Stimulated activated memory B cell treated with anti-CD40 and anti-IgM and Interleukin-4, amounts not matched to agents 10 μg/mL and 1 μg/mL and 100 μg/mL, for 72 hours (primary cell): Measurements from ENCODE around the gene RAC3.

Source experiments
- ATAC-seq: fragments of 150-1000 bp; cut with Tn5 transposase; 2 replicates; pipeline ENCODE4 v1.10.0; 2021
- H3K27ac Mint-ChIP-seq: one replicate; pipeline ENCODE4 v1.8.0; 2022; ENCODE audit warnings: mild to moderate bottlenecking, mixed read lengths
- H3K27me3 Mint-ChIP-seq: one replicate; pipeline ENCODE4 v1.8.0; 2022; ENCODE audit warnings: mixed read lengths
- H3K36me3 Mint-ChIP-seq: one replicate; pipeline ENCODE4 v1.8.0; 2022; ENCODE audit warnings: mixed read lengths
- H3K4me1 Mint-ChIP-seq: one replicate; pipeline ENCODE4 v1.8.0; 2022; ENCODE audit warnings: mixed read lengths
- H3K4me3 Mint-ChIP-seq: one replicate; pipeline ENCODE4 v1.8.0; 2022; ENCODE audit warnings: mild to moderate bottlenecking, moderate library complexity, mixed read lengths
- H3K9me3 Mint-ChIP-seq: one replicate; pipeline ENCODE4 v1.8.0; 2022; ENCODE audit warnings: mixed read lengths

Gene RAC3

DNA sequence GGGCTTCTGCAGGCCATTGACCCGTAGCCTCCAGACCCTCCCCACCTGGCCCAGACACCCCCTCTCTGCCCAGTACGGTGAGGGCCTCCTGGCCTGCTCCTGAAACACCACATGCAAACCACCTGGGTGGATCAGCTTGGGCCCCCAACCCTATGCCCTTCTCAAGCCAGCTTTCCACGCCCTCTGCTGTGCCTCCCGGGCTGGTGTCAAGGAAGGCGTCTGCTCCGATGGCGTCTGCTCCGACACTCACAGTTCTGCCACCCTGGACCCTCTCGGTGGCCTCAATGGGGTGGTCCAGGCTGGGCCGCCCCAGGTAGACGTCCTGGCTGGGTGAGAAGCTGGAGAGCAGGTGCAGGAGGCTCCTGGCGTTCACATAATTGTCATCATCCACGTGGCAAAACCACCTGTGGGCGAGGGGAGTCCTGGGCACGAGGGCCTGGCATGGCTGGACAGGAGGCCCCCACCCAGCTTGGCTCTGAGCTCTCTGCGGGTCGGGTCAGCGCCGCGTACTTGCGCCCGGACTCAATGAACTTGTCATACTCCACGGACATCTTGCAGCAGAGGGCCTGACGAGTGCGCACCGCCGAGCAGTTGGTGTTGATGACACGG is 18.8 kb downstream of the RAC3 start:
- H3K4me1 Mint-ChIP-seq: peaks cover 19% of the 10 kb centered on the region
- H3K9me3 Mint-ChIP-seq: no peaks in the 10 kb centered on the region
- H3K4me3 Mint-ChIP-seq: peak overlapping the region; percentile 82
- peaks cover 22% of the 10 kb centered on the region for H3K36me3 Mint-ChIP-seq
- ATAC-seq: no peak
- H3K27me3 Mint-ChIP-seq: no peaks in the 10 kb centered on the region
- H3K27ac Mint-ChIP-seq: peak overlapping the region; percentile 83

DNA sequence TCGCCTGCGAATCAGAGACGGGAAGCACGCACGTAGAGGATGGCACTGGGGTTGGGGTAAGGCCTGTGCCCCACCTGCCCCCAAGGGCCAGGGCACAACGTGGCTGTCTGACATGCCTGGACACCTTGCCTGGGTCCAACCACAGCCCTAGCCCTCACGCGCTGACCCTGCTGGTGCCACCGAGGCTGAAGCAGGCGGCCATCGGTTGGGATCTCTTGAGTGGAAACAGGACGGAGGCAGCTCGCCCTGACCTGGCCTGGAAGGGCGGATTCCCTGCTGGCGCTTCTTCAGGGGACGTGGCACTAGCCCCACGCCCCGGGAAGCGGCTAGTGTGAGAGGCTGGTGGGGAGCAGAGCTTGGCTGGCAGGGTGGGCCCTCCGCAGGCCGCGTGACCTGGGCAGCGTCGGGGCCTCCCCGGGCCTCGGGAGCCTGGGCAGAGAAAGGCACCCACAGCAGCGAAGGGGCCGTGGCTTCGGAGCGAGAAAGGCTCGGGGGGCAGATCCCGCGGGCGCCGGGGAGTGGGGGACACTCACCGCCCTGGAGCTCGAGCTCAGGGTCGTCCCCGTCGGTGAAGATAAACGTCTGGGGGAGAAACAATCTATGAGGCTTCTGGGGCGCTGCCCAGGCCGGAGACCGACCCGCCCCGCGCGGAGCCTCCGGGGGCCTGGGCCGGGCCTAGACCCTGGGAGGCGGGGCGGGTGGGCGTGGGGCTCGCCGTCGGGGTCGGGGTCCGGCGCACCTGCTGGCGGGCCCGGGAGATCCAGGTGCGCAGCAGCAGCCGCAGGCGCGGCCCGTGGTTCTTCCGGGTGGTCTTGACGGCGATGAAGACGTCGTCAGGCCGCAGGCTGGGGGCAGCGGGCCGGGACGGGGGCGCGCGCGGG is 19.5 kb downstream of the RAC3 start:
- Mint-ChIP-seq H3K27me3 (no peaks in the 10 kb centered on the region), H3K36me3 (peaks cover 23% of the 10 kb centered on the region), H3K27ac (peak overlapping the region; percentile 83), H3K4me3 (peak overlapping the region; percentile 82), H3K9me3 (no peaks in the 10 kb centered on the region), H3K4me1 (peaks cover 19% of the 10 kb centered on the region)
- no peak for ATAC-seq

DNA sequence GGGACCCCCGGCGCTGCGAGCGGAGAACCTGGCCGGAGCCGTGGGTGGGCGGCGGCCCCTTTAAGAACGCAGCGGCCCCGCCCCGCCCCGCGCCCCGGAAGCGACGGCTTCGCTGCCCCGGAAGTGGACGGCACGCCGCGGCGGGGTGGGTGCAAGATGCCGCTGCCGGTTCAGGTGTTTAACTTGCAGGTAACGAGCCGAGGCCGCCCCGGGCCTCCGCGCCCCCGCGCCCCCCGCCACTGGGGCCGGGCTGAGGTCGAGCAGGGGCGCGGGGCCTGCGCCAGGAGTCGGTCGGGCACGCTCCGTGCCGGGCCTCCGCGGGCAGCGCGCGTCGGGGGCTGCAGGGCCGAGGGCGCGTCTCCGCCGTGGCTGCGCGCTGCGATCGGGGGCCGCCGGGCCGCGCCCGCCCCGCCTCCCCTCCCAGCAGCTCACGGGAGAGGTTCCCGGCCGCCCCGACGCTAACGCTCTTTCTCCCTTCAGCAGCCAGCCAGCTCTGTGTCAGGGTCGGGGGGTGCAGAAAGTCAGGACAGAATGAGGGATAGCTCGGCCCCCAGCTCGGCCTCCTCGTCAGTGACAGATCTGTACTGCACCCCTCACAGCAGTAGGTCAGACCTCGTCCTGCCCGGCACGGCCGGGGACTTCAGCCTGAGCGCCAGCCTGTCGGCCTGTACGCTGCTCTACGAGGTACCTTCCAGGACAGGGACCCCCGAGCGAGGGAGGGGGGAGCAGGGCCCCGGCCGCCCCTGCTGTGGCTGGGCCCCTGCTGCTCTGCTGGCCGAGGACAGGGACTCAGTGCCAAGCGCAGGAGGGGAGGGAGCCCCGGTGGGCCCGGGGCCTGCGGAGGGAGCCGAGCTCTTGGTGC is 20.5 kb downstream of the RAC3 start, which contains the start of the genes GPS1 and RFNG:
GPS1 (plus strand) TSS at position 123 of the 862 bp plus-strand sequence; CDS start at position 157, 34 bp downstream.
RFNG (minus strand) TSS at position 36 of the 862 bp plus-strand sequence. CDS start 45 bp downstream, outside the sequence.
- Mint-ChIP-seq H3K9me3 (no peaks in the 10 kb centered on the region), H3K36me3 (peaks cover 25% of the 10 kb centered on the region), H3K27ac (peak within 1 kb of the TSS; percentile 83), H3K27me3 (no peaks in the 10 kb centered on the region), H3K4me1 (peaks cover 19% of the 10 kb centered on the region), H3K4me3 (peak within 1 kb of the TSS; percentile 85)
- peak; percentile 86 for ATAC-seq

DNA sequence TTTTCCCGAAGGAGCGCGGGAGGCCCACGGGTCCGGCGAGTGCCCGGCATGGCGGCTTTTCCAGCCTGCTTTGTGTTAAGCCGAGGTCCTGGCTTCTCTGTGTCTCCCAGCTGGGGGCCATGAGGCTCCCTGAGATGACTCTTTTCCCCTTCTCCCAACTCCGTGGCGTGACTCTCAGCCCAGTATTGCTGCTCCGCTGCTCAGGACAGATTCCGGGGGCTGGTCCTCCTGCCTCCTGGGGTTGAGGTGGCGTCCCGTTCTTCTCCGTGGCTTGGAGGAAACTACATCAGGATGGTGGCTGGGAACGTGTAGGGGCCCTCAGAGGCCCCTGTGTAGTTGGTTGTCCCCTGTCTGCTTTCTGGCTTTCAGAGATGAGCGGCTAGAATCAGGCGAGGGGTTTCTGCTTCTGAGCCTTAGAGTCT is 21.2 kb downstream of the RAC3 start:
- Mint-ChIP-seq H3K4me1 (peaks cover 19% of the 10 kb centered on the region), H3K36me3 (peaks cover 19% of the 10 kb centered on the region), H3K4me3 (peak overlapping the region; percentile 85), H3K9me3 (no peaks in the 10 kb centered on the region), H3K27ac (peak overlapping the region; percentile 49), H3K27me3 (no peaks in the 10 kb centered on the region)
- no peak for ATAC-seq

DNA sequence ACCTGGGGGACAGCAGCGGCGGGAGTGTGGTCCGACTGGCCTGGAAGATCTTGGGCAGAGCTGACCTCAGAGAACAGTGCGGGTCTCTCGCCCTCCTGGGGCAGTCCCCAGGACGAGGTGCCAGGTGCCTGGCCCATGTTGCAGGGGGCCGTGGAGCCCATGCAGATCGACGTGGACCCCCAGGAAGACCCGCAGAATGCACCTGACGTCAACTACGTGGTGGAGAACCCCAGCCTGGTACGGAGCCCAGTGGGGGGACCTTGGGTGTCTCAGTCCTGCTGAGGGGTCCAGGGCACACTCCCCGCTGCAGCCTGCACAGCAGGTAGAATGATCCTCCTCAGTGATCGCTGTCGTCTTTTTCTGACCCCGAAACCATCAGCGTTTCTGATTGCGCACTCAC is 21.7 kb downstream of the RAC3 start:
- Mint-ChIP-seq H3K27me3 (no peaks in the 10 kb centered on the region), H3K9me3 (no peaks in the 10 kb centered on the region), H3K4me3 (peak overlapping the region; percentile 85), H3K27ac (no peak overlapping the region), H3K4me1 (peaks cover 19% of the 10 kb centered on the region), H3K36me3 (peaks cover 21% of the 10 kb centered on the region)
- ATAC-seq: no peak

DNA sequence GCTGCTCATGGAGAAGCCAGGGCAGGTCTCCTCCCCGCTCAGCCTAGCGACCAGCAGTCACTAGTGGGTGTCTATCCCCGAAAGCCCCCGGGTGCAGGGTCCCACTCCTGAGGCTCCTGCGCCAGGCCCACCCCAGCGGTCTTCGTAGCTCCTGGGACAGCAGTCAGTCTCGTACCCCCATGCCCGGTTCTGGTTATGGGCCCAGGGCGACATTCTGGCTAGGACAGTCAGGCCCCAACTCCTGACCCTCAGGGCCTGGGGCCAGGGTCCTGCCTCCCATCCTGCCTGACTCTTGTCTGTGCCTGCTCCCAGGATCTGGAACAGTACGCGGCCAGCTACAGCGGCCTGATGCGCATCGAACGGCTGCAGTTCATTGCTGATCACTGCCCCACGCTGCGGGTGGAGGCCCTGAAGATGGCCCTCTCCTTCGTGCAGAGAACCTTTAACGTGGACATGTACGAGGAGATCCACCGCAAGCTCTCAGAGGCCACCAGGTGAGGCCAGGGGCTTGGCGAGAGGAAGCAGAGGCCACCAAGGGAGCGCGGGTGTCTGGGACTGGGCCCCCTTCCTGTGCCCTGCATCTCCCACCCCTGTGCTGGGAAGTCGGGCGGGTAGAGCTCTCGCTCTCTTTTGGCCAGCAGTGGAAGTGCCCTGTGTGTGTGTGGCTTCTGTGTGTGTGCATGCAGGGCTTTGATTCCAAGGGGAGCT is 22.2 kb downstream of the RAC3 start:
- H3K27ac Mint-ChIP-seq: no peak overlapping the region

DNA sequence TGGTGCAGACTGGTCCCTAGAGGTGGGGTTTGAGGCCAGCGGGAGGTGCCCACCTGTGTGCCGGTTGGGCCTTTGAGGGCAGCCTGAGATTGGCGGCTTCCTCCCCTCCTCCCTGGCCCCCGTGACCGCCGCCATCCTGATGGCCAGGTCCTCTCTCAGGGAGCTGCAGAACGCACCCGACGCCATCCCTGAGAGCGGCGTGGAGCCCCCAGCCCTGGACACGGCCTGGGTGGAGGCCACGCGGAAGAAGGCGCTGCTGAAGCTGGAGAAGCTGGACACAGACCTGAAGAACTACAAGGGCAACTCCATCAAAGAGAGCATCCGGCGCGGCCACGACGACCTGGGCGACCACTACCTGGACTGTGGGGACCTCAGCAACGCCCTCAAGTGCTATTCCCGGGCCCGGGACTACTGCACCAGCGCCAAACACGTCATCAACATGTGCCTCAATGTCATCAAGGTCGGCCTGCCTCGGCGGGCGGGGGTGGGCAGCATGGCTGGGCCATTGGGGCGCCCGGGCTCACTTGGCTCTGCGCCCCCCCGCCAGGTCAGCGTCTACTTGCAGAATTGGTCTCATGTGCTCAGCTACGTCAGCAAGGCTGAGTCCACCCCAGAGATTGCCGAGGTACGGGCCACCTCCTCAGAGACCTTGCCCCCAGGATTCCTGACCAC is 23.0 kb downstream of the RAC3 start:
- Mint-ChIP-seq H3K36me3 (peaks cover 28% of the 10 kb centered on the region), H3K4me3 (no peak overlapping the region), H3K9me3 (no peaks in the 10 kb centered on the region), H3K27me3 (no peaks in the 10 kb centered on the region), H3K4me1 (peaks cover 19% of the 10 kb centered on the region), H3K27ac (no peak overlapping the region)
- no peak for ATAC-seq

More for the DNA sequence above, 22.2 kb downstream of the RAC3 start:
- Mint-ChIP-seq H3K4me1 (peaks cover 19% of the 10 kb centered on the region), H3K36me3 (peaks cover 25% of the 10 kb centered on the region), H3K4me3 (peak overlapping the region; percentile 85), H3K27me3 (no peaks in the 10 kb centered on the region), H3K9me3 (no peaks in the 10 kb centered on the region)
- no peak for ATAC-seq

DNA sequence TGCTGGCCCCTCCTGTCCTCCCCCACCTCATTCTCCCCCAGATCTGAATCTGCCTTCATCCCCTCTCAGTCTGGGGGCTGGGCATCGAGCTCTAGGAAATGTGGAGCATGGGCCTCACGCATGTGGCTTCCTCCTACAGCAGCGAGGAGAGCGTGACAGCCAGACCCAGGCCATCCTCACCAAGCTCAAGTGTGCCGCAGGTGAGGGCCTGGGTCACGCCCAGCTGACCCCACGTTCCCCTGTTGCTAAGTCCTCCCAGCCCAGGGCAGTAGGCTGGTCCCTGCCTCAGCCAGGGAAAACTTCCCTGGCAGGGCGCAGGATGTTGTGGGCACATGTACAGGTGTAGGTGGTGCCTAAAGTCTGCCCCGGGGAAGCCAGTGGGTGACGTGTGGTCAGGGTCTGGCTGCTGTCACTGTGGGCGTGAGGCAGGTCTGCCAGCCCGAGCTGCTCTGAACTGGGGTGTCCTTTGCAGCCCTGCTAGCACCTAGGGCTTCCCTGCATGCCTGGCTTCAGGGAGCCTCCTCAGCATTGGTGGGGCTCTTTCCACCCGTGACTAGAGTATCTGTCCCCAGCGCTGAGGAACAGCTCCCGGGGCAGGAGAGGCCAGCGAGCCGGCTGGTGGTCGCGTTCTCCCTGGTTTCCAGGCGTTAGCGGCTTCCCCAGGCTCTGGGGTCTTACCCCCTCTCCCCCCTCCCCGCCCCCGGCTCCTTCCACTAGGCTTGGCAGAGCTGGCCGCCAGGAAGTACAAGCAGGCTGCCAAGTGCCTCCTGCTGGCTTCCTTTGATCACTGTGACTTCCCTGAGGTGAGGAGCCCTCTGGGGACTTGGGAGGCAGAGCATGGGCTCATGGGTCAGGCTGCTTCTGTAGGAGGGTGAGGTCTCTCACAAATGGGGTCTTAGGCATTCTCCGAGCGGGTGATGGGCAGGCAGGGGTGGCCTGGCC is 23.8 kb downstream of the RAC3 start:
- peaks cover 18% of the 10 kb centered on the region for H3K4me1 Mint-ChIP-seq
- no peaks in the 10 kb centered on the region for H3K9me3 Mint-ChIP-seq
- no peaks in the 10 kb centered on the region for H3K27me3 Mint-ChIP-seq
- H3K36me3 Mint-ChIP-seq: peaks cover 32% of the 10 kb centered on the region
- no peak overlapping the region for H3K27ac Mint-ChIP-seq
- no peak overlapping the region for H3K4me3 Mint-ChIP-seq
- ATAC-seq: no peak

DNA sequence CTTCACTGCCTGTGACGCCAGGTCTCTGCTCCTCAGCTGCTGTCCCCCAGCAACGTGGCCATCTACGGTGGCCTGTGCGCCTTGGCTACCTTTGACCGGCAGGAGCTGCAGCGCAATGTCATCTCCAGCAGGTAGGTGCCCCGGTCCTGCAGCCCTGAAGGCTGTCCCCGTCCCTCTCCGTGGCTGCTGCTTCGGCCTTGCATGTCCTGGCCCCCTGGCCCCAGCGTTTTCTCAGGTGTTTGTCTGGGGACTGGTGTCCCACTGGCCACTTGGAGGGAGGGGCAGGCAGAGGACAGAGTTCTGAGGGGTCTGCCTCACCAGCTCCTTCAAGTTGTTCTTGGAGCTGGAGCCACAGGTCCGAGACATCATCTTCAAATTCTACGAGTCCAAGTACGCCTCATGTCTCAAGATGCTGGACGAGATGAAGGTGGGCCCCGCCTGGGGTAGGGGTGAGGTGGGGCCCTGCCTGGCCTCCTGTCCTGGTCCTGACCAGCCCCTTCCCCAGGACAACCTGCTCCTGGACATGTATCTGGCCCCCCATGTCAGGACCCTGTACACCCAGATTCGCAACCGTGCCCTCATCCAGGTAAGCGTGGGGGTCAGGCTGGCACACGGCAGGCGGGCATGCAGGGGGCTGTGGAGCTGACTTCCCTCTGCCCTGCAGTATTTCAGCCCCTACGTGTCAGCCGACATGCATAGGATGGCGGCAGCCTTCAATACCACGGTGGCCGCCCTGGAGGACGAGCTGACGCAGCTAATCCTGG is 24.7 kb downstream of the RAC3 start:
- Mint-ChIP-seq H3K4me3 (no peak overlapping the region), H3K4me1 (peaks cover 11% of the 10 kb centered on the region), H3K36me3 (peaks cover 33% of the 10 kb centered on the region), H3K9me3 (no peaks in the 10 kb centered on the region), H3K27ac (no peak overlapping the region), H3K27me3 (no peaks in the 10 kb centered on the region)
- ATAC-seq: no peak

DNA sequence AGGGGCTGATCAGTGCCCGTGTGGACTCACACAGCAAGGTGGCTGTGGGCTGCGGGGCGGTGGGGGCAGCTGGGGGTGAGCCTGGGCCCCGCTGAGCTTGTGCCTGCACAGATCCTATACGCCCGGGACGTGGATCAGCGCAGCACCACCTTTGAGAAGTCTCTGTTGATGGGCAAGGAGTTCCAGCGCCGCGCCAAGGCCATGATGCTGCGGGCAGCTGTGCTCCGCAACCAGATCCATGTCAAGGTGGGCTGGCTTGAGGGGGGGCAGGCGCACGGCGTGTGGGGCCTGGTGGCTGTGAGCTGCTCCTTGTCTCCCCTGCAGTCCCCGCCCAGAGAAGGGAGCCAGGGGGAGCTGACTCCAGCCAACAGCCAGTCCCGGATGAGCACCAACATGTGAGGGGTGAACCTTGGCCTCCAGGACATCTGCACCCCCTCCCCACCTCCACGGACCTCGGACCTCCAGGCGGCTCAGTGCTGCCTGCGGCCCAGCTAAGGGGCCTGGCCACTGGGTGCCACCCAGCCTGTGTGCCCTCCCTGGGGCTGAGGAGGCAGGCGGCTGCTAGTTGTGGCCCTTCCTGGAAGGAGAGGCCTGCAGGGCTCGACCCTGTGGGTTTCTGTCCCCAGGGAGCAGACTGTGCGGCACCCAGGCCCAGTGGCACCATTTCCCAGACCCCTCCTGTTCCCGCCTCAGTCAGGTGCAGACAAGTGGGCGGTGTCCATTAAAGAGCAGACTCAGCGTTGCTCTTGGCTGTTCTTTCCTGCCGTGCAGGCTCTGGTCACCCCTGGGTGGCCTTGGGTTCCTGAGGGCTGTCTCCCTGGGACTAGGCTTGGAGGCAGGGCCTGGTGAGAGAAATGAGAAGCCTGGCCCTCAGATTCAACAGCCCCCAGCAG is 25.5 kb downstream of the RAC3 start:
- H3K27ac Mint-ChIP-seq: peak overlapping the region; percentile 44
- no peaks in the 10 kb centered on the region for H3K27me3 Mint-ChIP-seq
- H3K4me3 Mint-ChIP-seq: no peak overlapping the region
- H3K9me3 Mint-ChIP-seq: no peaks in the 10 kb centered on the region
- H3K36me3 Mint-ChIP-seq: peaks cover 37% of the 10 kb centered on the region
- ATAC-seq: no peak
- peaks cover 11% of the 10 kb centered on the region for H3K4me1 Mint-ChIP-seq

DNA sequence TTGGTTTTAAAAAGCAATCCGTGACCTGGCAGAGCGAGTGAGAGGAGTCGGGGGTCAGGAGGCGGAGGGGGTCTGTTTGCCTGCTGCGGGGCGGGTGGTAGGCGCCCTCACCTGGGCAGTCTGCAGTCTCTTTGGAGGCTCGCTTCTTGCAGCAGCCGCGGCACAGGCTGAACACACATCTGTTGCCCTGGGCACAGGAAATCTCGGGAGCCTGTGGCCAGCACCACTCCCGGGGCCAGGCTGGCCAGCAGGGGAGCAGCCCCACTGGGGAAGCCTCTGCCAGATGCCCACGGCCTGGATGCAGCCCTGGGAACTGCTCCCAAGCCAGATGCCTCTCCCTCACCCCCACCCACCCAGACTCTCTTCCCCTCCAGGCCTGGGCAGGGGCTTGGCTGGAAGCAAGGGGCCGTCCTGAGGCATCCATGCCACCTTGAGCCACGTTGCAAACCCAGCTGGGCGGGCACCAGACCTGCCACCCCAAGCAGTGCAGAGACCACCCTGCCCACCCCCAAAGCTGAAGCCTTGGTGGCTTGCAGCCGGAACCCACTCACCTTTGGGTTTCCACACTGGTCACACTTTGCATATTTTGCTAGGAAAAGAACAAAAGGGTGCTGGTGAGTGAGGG is 26.9 kb downstream of the RAC3 start:
- Mint-ChIP-seq H3K9me3 (no peaks in the 10 kb centered on the region), H3K36me3 (peaks cover 41% of the 10 kb centered on the region), H3K4me1 (peaks cover 11% of the 10 kb centered on the region), H3K4me3 (no peak overlapping the region), H3K27ac (peak overlapping the region; percentile 44), H3K27me3 (no peaks in the 10 kb centered on the region)
- no peak for ATAC-seq

DNA sequence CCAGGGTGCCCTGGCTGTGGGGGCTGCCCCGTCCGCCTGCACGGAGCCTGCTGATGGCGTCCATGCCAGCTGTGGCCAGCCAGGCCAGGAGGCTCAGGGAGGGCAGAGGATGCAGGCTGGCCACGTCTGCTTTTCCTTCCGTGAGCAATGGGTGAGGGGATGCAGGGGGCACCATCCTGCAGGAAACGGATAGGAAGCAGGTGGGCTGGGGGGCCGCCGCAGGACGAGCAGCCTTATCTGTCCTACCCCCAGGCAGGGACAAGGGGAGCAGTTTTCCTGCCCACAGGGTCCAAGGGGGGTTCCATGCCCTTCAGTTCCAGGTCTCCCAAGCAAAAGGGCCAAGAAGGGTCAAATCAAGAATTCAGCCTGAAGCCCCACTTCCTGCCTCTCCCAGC is 27.4 kb downstream of the RAC3 start:
- peaks cover 11% of the 10 kb centered on the region for H3K4me1 Mint-ChIP-seq
- H3K27ac Mint-ChIP-seq: no peak overlapping the region

More for the DNA sequence above, 27.4 kb downstream of the RAC3 start:
- Mint-ChIP-seq H3K4me3 (no peak overlapping the region), H3K36me3 (peaks cover 41% of the 10 kb centered on the region), H3K9me3 (no peaks in the 10 kb centered on the region), H3K27me3 (no peaks in the 10 kb centered on the region)
- no peak for ATAC-seq
